GM21717 (cell line): ENCODE results near the gene REM1.
"Not testable (repeated sequence)": the region's sequence is repeated elsewhere in the genome, so short reads cannot be mapped to it uniquely, and the experiment has no call there.

Experiments
- ATAC-seq: cut with Tn5 transposase; IDR thresholded peaks from one replicate; pipeline ENCODE4 v1.9.1; 2021; ENCODE audit warnings: mild to moderate bottlenecking, moderate library complexity; ENCODE audit not compliant: unreplicated experiment

The REM1 gene

DNA sequence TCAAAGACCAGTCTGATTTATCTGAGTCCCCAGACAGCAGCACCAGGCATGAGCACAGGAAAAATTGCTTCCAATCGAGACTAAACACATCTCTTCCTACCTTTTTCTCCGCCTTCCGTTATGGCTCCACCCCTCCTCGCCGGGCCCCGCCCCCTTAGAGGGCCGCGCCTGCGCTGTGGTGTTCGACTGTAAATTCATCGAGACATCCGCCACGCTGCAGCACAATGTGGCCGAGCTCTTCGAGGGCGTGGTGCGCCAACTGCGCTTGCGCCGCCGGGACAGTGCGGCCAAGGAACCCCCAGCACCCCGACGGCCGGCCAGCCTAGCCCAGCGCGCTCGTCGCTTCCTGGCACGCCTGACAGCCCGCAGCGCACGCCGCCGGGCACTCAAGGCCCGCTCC is 8.9 kb downstream of the REM1 start:
- no peak for ATAC-seq

DNA sequence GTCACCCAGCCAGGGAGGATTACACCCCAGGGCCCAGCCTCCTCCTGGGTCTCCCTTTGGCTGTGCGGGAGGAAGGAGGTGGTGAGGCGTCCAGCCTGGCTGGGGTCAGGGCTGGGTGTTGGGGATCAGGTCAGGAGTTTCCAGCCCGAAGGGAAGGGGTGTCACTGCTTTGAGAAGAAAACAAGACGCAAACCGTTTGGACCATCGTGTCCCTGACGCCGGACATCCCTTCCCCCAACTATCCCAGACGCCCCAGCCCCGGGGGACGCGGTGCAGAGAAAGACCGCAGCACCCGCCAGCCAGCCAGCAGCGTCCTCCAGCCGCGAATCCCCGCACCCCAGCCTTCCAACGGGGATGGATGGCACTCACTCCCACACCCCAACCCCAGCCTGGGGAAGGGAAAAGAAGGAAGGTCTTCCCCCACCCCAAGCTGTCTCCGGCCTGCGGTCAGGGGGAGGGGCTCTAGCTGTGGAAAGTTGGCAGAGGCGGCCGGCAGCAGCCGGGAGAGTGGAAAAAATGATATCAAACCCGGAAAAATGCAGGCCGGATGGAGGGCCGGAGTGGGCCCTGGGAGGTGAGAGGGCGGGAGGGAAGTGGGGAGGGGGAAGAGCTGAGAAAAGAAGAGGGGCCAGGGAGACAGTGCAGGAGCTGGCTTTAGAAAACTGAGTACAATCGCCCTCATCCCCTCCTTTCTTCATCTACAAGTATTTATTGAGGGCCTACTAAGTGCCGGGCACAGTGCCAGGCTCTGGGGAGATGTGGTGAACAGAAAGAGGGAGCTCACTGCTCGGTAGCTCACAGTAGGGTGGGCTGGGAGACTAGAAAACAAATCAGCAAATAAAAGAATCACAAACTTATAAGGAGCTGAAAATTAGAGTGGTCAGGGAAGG is 10.6 kb downstream of the REM1 start:
- ATAC-seq = no peak

DNA sequence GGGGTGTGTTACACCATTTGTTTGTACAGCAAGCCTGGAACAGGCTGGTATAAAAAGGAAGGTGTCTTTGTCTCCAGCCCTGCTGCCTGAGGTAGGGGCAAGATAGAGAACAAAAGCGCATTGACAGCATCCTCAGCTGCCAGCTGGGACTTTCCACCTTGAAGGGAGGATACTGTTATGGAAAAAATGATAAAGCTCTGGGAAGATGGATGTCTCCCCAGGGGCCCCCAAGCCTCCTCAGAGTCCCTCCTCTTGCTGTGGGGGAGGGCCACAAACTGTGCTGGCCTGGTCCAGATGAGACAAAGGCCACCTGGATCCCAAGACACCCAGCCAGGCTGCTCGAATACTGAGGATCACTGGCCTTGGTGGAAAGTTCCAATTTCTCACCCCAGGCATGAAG is 13.0 kb downstream of the REM1 start:
- no peak for ATAC-seq

DNA sequence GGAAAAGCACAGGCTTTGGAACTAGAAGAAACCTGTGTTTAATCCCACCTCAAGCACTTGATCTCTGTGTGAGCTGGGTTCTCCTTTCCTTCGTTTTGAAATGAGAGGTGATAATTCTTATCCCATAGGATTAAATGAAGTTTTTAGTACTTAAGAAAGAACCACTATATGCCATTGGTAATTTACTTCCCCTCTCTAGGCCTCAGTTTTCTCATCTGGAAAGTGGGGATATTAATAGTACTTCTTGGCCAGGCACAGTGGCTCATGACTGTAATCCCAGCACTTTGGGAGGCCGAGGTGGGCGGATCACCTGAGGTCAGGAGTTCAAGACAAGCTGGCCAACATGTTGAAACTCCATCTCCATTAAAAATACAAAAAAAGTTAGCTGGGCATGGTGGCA is 14.1 kb downstream of the REM1 start:
- ATAC-seq = no peak

DNA sequence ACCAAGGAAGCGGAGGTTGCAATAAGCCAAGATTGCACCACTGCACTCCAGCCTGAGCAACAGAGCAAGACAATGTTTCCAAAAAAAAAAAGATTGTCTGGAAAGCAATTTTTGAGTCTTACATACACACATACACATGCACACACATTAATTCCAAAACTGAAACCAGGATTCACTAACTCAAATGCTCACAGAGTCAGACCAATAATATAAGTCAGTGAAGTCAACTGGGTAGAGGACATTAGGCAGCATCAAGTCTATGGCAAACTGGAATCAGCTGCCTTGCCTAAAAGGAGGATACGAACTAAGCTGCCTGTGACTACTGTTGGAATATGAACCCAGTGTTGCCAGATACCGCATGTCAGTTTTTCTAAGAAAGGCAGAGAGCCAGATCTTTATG is 15.7 kb downstream of the REM1 start:
- ATAC-seq = no peak

DNA sequence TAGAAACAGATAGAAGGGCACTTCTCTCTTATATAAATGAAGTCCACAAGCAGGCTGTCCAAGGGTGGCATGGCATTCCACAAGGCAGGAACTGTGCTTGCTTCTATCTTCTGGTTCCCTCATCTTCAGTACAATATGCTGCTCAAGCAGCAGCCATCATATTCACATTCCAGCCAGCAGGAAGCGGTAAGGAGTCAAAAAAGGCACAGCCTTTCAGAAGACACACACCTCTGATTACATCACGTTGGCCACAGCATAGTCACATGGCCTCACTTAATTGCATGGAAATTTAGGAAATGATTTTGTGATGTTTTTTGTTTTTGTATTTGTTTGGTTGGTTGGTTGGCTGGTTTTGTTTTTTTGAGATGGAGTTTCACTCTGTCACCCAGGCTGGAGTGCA is 19.0 kb downstream of the REM1 start:
- ATAC-seq = no peak

DNA sequence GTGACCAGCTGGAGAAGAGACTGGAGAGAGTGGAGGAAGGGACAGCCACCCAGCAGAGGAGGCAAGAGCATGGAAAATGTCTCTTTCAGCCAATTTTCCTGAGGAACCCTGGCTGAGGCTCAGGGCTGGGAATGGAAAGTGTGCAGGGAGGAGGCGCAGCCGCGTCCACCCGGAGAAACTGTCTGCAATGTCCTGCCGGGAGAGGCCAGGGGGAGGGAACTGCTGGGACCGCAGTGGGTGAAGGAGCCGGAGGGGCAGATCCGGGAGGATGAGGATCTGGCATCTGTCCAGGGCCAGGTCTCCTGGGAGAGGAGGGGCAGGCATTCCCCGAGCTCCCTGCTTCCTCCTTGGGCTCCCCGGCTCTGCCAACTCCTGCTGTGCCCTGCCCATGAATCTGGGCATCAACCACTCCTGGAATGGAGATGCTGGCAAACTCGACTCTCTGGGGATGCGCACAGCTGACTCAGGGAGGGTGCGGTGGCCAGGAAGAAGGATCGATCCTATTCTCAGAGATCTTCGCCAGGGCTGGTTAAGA is 21.7 kb downstream of the REM1 start:
- no peak for ATAC-seq

DNA sequence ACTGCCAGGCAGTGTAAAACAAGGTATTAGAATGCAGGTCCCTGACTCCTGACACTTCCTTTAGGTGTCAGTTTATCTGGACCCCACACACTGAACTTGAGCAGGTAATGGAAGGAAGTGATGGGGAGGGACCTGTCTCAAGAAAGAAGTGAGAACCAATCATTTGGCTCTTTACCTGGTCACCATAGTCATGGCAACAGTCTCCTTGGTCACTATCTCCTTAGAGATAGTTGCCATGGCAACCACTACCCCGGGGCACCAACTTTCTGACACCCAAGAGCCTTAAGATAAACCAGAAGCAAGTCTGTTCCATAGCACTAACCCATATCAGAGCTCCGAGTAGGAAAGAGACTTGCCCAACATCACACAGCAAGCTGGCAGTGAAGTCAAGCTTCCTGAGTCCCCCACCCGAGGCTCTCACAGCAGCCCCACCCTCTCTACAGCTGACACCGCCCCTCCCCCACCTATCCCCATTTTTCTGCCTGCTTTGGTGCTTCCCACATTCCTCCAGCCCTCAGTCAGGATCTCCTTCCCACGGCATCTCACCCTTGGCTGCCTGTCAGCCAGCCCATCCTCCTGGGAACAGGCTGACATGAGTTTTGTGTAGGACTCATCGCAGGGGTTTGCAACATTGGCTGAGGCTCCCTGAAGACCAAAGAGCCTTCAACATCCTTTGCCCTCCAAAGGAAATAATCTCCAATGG is 22.9 kb downstream of the REM1 start:
- ATAC-seq = no peak

DNA sequence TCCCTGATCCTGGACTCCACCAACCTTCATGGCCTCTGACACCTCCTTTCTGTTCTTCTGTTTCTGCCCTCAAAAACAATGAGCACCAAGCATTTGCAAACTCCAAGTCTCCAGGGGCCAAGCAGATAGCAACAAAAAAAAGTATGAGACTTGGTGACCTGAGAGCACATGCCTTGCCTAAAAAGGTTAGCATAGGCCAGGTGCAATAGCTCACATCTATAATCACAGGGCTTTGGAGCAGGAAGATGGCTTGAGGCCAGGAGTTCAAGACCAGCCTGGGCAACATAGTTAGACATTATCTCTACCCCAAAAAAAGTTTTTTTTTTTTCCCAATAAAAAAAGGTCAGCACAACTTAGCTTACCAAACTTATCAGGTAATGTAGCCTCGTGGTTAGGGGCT is 25.4 kb downstream of the REM1 start:
- no peak for ATAC-seq

DNA sequence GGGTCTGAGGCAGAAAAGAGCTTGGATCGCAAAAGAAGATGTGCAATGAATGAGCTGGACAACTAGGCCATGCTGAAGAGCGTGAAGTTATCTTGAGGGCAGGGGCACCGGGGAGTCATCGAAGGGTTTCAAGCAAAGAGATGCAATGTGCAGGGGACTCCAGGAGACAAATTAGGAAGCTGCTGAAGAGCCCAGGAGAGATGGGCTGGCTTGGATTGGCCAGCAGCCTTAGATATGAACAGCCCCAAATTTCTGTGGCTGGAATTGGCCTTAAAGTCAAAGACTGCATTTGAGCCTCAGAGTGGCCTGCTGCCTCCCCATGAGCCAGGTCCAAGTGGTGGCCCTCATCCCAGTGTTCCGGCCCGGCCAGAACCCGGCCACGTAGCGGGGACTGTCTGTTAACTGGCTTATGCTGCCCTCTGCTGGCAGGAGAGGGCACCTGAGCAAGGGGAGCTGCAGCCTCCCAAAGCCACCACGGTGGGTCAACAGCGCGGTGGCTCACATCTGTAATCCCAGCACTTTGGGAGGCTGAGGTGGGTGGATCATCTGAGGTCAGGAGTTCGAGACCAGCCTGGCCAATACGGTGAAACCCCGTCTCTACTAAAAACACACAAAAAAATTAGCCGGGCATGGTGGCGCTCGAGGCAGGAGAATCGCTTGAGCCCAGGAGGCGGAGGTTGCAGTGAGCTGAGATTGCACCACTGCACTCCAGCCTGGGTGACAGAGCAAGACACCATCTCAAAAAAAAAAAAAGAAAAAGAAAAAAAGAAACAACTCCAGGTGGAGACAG is 28.0 kb downstream of the REM1 start:
- peak; percentile 79 for ATAC-seq

DNA sequence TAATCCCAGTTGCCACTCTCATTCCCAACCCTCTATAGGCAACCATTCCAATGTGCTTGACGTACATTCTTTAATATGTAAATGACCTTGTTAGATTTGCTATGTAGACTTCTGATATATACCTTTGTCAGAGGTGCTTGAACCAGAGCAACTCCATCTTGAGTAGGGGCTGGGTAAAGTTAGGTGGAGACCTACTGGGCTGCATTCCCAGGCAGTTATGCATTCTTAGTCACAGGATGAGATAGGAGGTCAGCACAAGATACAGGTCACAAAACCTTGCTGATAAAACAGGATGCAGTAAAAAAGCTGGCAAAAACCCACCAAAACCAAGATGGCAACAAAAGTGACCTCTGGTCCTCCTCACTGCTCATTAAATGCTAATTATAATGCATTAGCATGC is 30.8 kb downstream of the REM1 start:
- no peak for ATAC-seq

DNA sequence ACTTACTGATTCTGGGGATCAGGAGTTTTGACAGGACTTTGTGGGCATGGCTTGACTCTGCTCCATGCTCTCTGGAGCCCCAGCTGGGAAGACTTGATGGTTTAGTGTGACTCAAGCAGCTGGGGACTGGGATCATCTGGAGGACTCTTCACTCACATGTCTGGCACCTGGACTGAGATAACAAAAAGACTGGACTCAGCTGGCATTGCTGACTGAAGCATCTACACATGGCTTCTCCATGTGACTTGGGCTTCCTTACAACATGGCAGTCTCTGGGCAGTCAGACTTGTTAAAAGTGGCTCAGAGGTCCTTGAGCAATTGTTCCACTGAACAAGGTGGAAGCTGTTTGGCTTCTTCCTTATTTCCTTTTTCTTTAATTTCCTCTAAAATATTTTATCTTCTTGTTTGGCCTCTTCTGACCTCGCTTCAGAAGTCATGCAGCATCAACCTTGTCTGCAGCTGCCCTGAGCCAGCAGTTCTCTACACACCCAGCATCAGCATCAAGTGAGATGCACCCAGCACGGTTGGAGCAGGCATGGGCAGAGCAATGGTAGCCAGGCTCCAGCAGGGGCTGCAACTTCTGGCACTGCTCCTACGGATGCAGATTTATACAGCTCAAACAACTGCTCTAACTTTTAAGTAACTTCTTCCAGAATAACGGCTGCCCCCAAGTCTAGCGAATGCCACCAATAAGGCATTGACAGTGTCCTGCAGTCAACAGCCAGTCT is 33.6 kb downstream of the REM1 start:
- no peak for ATAC-seq

DNA sequence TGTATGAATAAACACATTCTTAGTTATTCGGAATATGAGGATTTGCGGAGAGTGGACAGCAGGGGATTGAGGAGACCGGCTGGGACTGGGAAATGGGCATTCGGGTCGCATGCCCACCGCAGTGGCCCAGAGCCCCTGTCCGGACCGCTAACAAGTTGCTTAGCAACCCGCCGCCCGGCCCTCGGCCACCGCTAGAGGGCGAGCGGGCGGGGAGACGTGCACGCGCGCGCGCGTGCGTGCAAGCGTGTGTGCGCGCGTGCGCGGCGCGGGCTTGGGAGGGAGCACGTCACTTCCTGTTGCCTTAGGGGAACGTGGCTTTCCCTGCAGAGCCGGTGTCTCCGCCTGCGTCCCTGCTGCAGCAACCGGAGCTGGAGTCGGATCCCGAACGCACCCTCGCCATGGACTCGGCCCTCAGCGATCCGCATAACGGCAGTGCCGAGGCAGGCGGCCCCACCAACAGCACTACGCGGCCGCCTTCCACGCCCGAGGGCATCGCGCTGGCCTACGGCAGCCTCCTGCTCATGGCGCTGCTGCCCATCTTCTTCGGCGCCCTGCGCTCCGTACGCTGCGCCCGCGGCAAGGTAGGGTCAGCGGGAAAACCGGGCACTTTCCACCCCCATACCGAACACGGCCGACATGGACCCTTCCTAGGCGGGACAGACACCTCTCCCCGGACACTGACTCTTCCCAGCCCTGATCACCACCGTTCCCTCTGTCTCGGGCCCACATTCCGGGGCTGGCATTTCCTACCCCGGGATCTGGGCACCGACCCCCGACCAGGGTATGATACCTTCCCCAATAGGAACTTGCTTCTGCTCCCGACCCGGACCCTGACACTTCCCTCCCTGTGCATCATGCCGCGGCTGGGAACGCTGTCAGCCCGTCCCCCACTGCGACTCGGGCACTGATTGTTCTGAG is 39.3 kb downstream of the REM1 start, which contains the start of gene HM13:
TSS of gene HM13 (plus strand) at position 289 of the 918 bp plus-strand sequence. CDS start at position 399, 110 bp downstream.
- peak; percentile 88 for ATAC-seq

DNA sequence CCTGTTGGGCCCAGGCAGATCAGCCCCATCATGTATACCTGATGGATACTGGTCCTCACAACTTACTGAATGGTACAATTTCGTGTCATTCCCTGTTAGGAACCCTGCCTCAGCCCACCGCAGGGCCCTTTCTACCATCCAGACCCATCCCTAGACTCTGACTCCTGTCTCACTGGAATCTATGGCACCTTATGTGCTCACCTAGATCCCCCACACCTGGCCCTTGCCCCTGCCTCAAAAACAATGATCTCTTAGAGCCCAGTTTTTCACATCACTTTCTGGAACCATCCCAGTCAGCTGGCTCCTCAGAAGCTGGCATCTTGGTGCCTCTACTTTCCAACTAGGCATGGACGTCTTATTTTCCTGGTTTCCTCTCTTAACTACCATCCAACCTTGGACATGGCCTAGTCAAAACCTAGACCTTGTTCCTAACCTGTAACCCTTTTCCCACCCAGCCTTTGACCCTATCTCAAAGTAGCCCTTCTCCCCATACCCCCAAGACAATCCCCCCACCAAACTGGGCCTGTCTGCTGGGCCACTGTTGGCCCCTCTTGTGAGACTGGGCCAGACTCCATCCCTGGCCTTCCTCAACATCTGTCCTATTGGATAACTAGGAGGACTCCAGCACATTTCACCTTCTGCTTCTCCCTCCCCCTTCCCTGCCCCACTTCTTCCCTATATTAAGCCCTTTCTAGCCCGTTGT is 40.1 kb downstream of the REM1 start:
- no peak for ATAC-seq

DNA sequence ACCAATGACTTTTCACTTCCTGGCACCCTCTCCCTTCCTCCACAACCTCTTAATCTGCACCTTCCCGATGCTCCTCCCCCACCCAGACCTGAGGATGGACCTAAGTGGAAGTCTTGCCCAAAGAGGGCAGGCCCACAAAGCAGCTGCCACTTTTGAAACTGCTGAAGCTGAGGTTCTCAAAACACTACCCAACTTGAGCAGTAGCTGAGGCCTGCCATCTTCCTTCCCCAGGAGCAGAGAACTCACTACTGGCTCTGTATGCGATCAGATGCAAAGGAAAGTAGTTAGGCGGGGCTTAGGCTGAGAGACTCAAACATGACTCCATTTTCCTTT is 40.7 kb downstream of the REM1 start:
- no peak for ATAC-seq

DNA sequence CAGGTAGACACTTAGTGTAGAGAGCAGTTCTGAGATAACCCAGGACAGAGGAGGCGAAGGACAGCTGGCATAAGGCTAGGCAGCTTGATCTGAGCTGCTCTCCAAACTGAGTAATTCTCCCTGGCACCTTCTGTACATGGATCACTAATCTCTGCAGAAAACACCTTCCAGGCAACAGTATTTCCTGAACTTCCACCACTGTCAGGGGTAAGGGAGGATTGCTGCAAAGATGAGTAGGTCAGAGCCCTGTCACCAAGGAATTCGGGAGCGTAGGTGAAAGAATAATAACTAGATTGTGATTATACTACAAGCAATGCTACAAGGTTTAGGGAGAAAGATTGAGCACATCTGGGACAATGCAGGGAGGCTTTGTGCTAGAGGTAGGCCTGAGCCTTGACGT is 41.1 kb downstream of the REM1 start:
- ATAC-seq = no peak

DNA sequence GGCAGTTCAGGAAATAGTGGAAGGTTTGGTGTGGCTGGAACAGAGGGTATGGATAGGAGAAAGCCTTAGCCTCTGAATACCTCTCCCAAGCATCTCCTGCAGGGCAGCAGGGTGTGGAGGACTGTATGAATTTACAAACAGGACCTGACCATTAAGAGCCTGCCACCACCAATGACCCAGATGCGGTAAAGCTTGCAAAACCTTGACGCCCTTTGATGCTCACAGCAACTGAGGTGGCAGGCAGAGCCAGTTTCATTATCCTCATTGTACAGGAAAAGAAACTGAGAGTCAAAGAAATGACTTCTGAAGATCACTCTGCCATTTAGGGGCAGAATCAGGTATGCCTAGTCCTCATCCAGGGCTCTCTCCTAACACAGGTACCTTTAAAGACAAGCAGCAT is 41.6 kb downstream of the REM1 start:
- no peak for ATAC-seq

DNA sequence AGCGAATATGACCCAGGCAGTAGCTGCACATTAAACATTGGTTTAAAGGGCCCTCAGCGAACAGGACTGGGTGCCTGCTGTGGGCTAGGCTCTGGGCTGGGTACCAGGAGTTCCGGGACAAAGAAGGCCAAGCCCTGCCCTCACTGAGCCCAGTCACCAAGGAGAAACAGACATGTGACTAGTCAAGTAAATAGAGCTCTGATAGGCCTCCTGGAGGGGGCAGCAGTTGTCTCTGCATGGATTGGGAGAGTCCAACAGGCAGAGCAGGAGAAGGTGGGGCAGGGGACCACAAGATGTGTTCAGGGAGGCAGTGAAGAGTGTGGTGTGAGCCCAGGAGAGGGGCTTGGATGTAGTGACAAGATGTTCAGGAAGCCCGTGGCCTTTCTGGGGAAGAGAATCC is 42.3 kb downstream of the REM1 start:
- no peak for ATAC-seq

DNA sequence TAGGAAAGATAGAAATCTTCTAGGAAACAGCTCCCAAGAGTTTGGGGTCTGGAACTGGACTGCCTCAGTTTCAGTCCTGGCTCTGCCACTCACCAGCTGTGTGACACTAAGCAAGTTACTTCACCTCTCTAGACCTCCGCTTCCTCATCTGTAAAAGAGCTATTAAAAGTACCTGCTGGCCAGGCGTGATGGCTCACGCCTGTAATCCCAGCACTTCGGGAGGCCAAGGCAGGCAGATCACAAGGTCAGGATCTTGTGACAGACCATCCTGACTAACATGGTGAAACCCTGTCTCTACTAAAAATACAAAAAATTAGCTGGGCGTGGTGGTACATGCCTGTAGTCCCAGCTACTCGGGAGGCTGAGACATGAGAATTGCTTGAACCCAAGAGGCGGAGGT is 46.2 kb downstream of the REM1 start:
- not testable (repeated sequence) for ATAC-seq
